AG10803 (cell line): ENCODE measurements around the gene AHCTF1.
"Not testable (repeated sequence)": the region's sequence is repeated elsewhere in the genome, so short reads cannot be mapped to it uniquely, and the experiment has no call there.

Experiments
- DNase-seq: peaks from one replicate; pipeline ENCODE4 v3.0.0; 2010; ENCODE audit warnings: low read depth
- H3K4me3 ChIP-seq: 2 replicates; pipeline ENCODE4 v1.5.1; 2011; ENCODE audit warnings: mild to moderate bottlenecking, low read length, control low read depth
- CTCF ChIP-seq: conservative IDR thresholded peaks from 2 replicates; pipeline ENCODE4 v1.5.1; 2011; ENCODE audit warnings: mild to moderate bottlenecking, low read length, control low read depth, inconsistent platforms

Gene AHCTF1

GRCh38 chr1:246875041-246876026, 56.4 kb downstream of the AHCTF1 start:
- no peak; the same call in 1 of the 2 replicates for TF ChIP-seq CTCF
- no peak overlapping the region for H3K4me3 ChIP-seq
- peak; percentile 69 for DNase-seq

GRCh38 chr1:246865921-246866320, 65.8 kb downstream of the AHCTF1 start:
- H3K4me3 ChIP-seq, result no peak overlapping the region
- no peak for DNase-seq
- no peak for TF ChIP-seq CTCF

GRCh38 chr1:246863791-246864190, 68.0 kb downstream of the AHCTF1 start:
- not testable (repeated sequence) for DNase-seq, H3K4me3 ChIP-seq

- TF ChIP-seq CTCF, result no peak
- no peak overlapping the region for H3K4me3 ChIP-seq
- DNase-seq, result no peak
Observed at GRCh38 chr1:246860401-246860800, 71.3 kb downstream of the AHCTF1 start.

GRCh38 chr1:246856371-246856770, 75.4 kb downstream of the AHCTF1 start:
- DNase-seq, result no peak
- no peak for TF ChIP-seq CTCF

GRCh38 chr1:246850640-246851039, 81.1 kb downstream of the AHCTF1 start:
- not testable (repeated sequence) for DNase-seq

More at GRCh38 chr1:246856371-246856770, 75.4 kb downstream of the AHCTF1 start:
- H3K4me3 ChIP-seq, result no peak overlapping the region

GRCh38 chr1:246843876-246844275, 87.9 kb downstream of the AHCTF1 start:
- H3K4me3 ChIP-seq, result no peak overlapping the region
- TF ChIP-seq CTCF, result no peak
- DNase-seq, result no peak

More at GRCh38 chr1:246850640-246851039, 81.1 kb downstream of the AHCTF1 start:
- H3K4me3 ChIP-seq, result not testable (repeated sequence)

GRCh38 chr1:246840761-246841160, 91.0 kb downstream of the AHCTF1 start:
- H3K4me3 ChIP-seq, DNase-seq: not testable (repeated sequence)
